Astrocyte of the cerebellum (primary cell): ENCODE results near the gene LAMTOR5.

Source experiments
- DNase-seq: peaks from one replicate; pipeline ENCODE4 v3.0.0-alpha.2; 2011; ENCODE audit warnings: low read depth
- H3K4me3 ChIP-seq: 2 replicates; pipeline ENCODE4 v1.5.1; 2011; ENCODE audit warnings: mild to moderate bottlenecking, low read depth, low read length, moderate library complexity
- CTCF ChIP-seq: IDR thresholded peaks from 2 replicates; pipeline ENCODE4 v1.5.1; 2012; ENCODE audit warnings: low read length, low read depth, moderate library complexity, mild to moderate bottlenecking; ENCODE audit errors: missing control alignments
- in situ Hi-C: cut with HindIII; loops from 2 replicates; pipeline ENCODE4 v1.10.0; 2017; ENCODE audit warnings: low sequenced_read_pairs

LAMTOR5 gene

GRCh38 chr1:110390096-110390495 lies 17.4 kb downstream of the LAMTOR5 start:
- in situ Hi-C loops, result no loop called here
- DNase-seq, result peak; percentile 29
- peak overlapping the region; percentile 31 for H3K4me3 ChIP-seq
- no peak for TF ChIP-seq CTCF

GRCh38 chr1:110387048-110387754 lies 20.3 kb downstream of the LAMTOR5 start:
- H3K4me3 ChIP-seq, result no peak overlapping the region
- TF ChIP-seq CTCF, result no peak
- in situ Hi-C loops, result no loop called here
- no peak for DNase-seq

- H3K4me3 ChIP-seq, result no peak overlapping the region
- in situ Hi-C loops, result no loop called here
- no peak for TF ChIP-seq CTCF
- no peak for DNase-seq
These were observed 22.1 kb downstream of the LAMTOR5 start for GRCh38 chr1:110385369-110385768.

- in situ Hi-C loops, result no loop called here
- H3K4me3 ChIP-seq, result no peak overlapping the region
- TF ChIP-seq CTCF, result no peak
- no peak for DNase-seq
These were observed 22.7 kb downstream of the LAMTOR5 start for GRCh38 chr1:110384581-110385321.

GRCh38 chr1:110383251-110383990 lies 24.1 kb downstream of the LAMTOR5 start:
- no peak for TF ChIP-seq CTCF
- no peak for DNase-seq
- no peak overlapping the region for H3K4me3 ChIP-seq
- in situ Hi-C loops, result no loop called here

GRCh38 chr1:110380672-110381283 lies 26.7 kb downstream of the LAMTOR5 start:
- no peak for TF ChIP-seq CTCF
- DNase-seq, result no peak
- in situ Hi-C loops, result no loop called here
- no peak overlapping the region for H3K4me3 ChIP-seq
